Right lobe of liver (tissue), 4 donors: Measurements from ENCODE around the gene BAHCC1.

ENCODE experiments used
- POLR2A ChIP-seq: fragments of 450-650 bp; IDR thresholded peaks from one replicate; pipeline ENCODE4 v1.6.1; 2017; ENCODE audit warnings: antibody characterized with exemption, mild to moderate bottlenecking
- TF ChIP-seq, protein P1 (sequence below), 4 donors: fragments of 200-600 bp in 3 of 4; fragments of 450-650 bp in 1 of 4; IDR thresholded peaks; one replicate each; pipeline versions ENCODE4 v1.5.1 to v1.8.0; 2016 to 2022; ENCODE audit warnings: antibody characterized with exemption in 4 of 4, mild to moderate bottlenecking in 2 of 4
- donor health status: DM: no; HTN: no; CAD: no.
- donor health status: DM: no; HTN: no; CAD: no.
- donor health status: DM: no; HTN: yes; CAD: no.

DNA sequence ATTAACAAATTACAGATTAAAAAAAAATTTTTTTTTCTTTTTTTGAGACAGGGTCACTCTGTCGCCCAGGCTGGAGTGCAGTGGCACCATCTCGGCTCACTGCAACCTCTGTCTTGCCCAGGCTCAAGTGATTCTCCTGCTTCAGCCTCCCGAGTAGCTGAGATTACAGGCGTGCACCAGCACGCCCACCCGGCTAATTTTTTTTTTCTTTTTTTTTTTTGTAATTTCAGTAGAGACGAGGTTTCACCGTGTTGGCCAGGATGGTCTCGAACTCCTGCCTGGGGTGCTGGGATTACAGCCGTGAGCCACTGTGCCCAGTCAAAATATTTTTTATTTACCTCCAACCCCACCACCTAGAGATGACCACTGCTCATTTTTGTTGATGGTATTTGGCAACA lies 91.8 kb downstream of the BAHCC1 start:
- no peak for TF ChIP-seq POLR2A
- TF ChIP-seq, protein P1, sequence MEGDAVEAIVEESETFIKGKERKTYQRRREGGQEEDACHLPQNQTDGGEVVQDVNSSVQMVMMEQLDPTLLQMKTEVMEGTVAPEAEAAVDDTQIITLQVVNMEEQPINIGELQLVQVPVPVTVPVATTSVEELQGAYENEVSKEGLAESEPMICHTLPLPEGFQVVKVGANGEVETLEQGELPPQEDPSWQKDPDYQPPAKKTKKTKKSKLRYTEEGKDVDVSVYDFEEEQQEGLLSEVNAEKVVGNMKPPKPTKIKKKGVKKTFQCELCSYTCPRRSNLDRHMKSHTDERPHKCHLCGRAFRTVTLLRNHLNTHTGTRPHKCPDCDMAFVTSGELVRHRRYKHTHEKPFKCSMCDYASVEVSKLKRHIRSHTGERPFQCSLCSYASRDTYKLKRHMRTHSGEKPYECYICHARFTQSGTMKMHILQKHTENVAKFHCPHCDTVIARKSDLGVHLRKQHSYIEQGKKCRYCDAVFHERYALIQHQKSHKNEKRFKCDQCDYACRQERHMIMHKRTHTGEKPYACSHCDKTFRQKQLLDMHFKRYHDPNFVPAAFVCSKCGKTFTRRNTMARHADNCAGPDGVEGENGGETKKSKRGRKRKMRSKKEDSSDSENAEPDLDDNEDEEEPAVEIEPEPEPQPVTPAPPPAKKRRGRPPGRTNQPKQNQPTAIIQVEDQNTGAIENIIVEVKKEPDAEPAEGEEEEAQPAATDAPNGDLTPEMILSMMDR (IDR thresholded peaks at IDR 0.05) = no peak
